Raji (cell line): ENCODE results near the gene SLC2A13.

ENCODE experiments used
- POLR2A ChIP-seq: IDR thresholded peaks from 2 replicates; pipeline ENCODE4 v1.6.1; 2011; ENCODE audit warnings: low read depth, low read length, control low read depth; ENCODE audit not compliant: insufficient read depth

SLC2A13 gene

DNA sequence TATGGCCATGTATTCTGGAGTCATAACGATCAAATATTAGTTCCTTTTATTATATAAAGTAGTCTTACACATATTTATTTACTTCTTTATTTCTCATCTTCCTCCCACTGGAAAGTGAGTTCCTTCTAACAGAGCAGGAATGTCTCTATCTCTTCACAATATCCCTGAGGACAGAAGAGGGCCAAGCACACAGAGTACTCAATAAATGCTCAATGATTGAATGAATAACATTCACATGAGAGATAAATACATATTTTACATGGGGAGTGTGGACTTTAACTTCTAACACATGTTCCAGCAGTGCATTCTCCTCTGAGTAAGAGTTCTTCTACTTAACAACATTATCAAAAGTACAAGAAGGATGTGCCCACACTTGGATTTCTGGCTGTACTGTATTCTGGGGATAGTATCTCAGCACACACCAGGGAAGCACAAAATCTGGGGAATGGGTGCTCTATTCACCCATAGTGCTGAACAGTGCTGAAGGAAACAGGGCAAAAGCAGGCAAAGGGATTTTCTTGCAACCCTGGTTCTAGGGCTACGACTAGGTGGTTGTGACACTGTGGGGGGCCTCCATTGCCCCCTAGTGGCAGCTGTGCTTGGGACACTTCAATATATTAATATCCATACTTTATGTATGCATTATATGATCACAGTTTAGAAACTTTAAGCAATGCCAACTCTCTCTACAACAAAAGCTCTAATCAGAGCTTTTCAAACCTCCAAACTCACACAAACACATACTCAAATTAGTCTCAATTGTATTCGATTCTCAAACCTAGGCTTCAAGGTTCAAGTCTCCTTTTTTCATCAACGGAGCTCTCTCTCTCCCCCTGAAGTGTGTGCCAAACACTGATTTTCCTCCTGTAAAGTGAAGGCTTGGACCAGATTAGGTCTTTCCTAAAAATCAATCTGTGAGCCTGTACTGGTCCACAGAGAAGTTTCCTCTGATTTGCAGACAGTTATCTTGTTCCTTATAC, 115.5 kb downstream of the SLC2A13 start:
- TF ChIP-seq POLR2A = no peak

GRCh38 chr12:39989501-39989900, 116.4 kb downstream of the SLC2A13 start:
- no peak for TF ChIP-seq POLR2A

DNA sequence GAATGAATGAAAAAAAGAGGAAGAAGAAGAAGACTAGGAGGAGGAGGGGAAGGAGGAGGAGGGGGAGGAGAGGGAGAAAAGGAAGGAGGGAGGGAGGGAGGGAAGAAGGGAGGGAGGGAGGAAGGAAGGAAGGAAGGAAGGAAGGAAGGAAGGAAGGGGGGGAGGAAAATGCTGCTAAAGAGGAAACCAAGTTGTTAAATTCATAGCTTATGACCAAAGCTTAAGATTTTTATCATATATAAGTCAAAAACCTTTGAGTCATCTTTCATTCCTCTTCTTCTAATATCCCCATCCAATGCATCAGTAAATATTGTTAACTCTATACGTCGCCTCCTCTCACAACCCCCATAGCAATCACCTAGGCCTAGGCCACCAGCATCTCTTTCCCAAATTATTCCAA, 117.3 kb downstream of the SLC2A13 start:
- no peak for TF ChIP-seq POLR2A

DNA sequence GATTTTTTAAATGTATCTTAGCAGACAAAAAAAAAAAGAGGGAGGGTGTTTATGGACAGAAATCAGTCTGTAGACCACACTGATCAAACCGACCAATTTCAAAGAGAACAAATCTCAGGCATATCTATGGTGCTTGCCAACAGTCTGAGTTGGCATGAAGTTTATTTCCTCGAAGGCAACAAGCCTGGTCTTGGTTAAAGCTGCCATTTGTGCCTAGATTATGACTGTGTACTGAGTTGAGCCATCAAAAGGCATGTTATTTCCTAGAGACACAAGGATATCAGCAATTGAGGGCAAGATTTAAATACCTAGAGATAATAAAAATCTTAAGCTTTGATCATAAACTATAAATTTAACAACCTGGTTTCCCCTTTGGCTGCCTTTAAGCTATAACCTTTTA, 119.2 kb downstream of the SLC2A13 start:
- TF ChIP-seq POLR2A = no peak

GRCh38 chr12:39984670-39985069, 121.2 kb downstream of the SLC2A13 start:
- no peak for TF ChIP-seq POLR2A

DNA sequence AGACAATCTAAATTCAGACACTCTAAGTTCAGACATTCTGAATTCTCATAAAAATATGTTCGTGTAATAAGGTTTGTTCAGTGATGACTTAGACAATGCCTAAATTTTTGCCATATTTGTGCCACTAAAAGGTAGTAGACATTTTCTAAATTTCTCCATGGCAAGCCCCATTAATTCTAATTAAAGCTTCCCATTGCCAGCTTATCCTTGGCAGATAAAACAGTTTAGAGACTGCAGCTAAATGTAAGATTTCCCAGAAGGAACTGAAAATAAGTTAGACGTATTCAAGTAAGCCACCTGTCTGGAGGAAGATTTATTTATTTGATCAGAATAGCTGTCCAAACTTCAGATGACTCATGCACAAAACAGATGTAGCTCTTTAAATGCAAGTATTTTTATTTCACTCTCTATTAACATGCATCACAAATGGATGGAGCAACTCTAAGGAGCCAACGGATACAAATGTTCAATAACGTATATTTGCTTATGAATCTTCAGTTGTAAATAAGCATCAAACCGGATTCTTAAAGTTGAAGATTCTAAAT, 130.4 kb downstream of the SLC2A13 start:
- TF ChIP-seq POLR2A = no peak

GRCh38 chr12:39972119-39972518, 133.8 kb downstream of the SLC2A13 start:
- no peak for TF ChIP-seq POLR2A

GRCh38 chr12:39971348-39971747, 134.5 kb downstream of the SLC2A13 start:
- no peak for TF ChIP-seq POLR2A

DNA sequence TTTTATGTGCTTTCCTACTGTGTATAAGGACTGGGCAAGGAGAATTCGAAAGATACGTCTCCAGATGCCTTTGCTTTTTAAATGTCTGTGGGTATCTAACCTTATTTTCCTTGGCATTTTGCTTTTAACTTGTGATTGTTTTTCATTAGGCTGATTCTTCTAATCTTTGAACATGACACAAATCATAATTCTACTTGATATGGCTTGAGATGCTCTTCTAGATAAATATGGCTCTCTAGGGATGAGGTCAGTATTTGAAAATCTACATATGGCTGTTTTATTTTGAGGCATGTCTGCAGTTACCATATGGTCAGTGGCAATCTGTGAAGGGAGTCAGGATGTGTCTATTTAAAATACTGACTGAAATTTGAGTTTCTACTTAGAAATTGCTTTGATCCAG, 139.2 kb downstream of the SLC2A13 start:
- no peak for TF ChIP-seq POLR2A

- TF ChIP-seq POLR2A = no peak
These were observed 139.6 kb downstream of the SLC2A13 start for GRCh38 chr12:39966256-39966655.

- no peak for TF ChIP-seq POLR2A
These were observed 146.4 kb downstream of the SLC2A13 start for GRCh38 chr12:39959467-39959866.

GRCh38 chr12:39959031-39959430, 146.8 kb downstream of the SLC2A13 start:
- no peak for TF ChIP-seq POLR2A

GRCh38 chr12:39958377-39958776, 147.5 kb downstream of the SLC2A13 start:
- no peak for TF ChIP-seq POLR2A

GRCh38 chr12:39956725-39957124, 149.2 kb downstream of the SLC2A13 start:
- no peak for TF ChIP-seq POLR2A

DNA sequence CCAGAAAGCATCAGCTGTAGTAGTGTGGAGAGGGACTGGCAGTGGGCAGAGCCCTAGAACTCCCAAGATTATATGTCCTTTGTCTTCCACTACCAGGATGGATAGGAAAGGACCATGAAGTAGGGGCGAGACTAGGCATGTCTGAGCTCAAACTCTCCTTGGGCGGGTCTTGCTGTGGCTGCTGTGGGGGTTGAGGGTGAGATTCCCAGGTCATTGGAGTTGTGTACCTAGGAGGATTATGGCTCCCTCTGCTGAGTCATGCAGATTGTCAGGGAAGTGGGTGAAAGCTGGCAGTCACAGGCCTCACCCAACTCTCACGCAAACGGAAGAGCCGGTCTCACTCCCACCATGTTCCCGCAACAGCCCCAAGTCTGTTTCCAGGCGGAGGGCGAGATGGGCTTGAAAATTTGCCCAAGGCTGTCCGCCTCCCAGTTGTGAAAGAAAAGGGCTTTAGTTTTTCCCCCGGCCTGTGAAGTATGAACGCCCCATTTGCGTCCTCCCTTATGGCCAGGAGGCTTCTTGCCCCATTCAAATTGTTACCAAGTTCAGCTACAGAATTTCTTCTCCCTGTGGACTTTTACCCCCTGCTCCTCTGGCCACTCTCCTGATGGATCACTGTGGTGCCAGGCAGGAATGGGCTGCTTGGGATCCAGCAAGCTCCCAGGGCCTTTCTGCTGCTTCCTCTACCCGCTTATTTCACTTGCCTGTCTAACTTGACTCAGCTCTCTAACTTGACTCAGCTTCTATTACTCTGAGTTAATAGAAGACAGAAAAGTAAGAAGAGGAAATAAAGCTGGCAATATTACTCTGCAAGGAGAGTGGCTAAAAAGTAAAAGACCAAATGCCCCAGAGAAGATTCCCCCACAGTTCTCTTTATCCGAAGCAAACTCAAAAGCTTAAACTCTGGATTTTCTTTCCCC, 159.3 kb downstream of the SLC2A13 start:
- no peak for TF ChIP-seq POLR2A

DNA sequence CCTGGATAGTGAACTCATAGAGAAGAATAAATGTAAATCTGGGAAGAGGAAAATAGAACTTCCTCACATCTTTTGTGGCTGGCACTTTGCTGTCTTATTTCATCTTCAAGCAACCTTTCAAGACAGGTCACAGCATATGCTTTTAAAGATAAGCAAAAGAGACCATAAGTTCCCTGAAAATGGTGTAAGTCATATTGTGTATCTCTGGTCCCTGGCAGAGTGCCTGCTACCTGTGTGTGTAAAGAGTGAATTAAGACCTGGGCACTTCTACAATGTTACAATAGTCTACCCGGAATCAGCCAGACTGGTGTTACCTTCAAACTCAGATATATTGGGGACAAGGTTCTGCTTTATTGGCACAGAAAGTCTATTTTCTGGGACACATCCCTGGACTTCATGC, 168.8 kb downstream of the SLC2A13 start:
- no peak for TF ChIP-seq POLR2A

- no peak for TF ChIP-seq POLR2A
These were observed 170.0 kb downstream of the SLC2A13 start for GRCh38 chr12:39935839-39936238.
